Keratinocyte (primary cell): ENCODE data around the gene ATAD1.
"Not testable (repeated sequence)": the region's sequence is repeated elsewhere in the genome, so short reads cannot be mapped to it uniquely, and the experiment has no call there.

Experiments
- CTCF ChIP-seq, 3 experiments: IDR thresholded peaks in 1 of 3; conservative IDR thresholded peaks in 1 of 3; optimal IDR thresholded peaks in 1 of 3; 2 replicates in 2 of 3; 3 replicates in 1 of 3; pipeline versions ENCODE3 to v1.5.1; 2011; ENCODE audit warnings: low read length in 3 of 3, mild to moderate bottlenecking in 3 of 3, moderate library complexity in 2 of 3, control low read depth in 1 of 3, inconsistent platforms in 1 of 3; ENCODE audit not compliant: insufficient read depth in 2 of 3; ENCODE audit errors: extremely low read depth in 1 of 3
- EZH2 ChIP-seq: IDR thresholded peaks from one replicate; pipeline ENCODE4 v1.6.1; 2012; ENCODE audit warnings: inconsistent platforms, mild to moderate bottlenecking, low read length, moderate library complexity

DNA sequence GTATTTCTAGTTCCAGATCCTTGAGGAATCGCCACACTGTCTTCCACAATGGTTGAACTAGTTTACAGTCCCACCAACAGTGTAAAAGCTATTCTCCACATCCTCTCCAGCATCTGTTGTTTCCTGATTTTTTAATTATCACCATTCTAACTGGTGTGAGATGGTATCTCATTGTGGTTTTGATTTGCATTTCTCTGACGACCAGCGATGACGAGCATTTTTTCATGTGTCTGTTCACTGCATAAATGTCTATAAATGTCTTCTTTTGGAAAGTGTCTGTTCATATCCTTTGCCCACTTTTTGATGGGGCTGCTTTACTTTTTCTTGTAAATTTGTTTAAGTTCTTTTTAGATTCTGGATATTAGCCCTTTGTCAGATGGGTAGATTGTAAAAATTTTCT lies 37.6 kb upstream of the ATAD1 start:
- not testable (repeated sequence) for TF ChIP-seq CTCF (optimal IDR thresholded peaks at IDR 0.05 in 1 of 3, IDR thresholded peaks at IDR 0.05 in 1 of 3, conservative IDR thresholded peaks at IDR 0.05 in 1 of 3; ENCODE audit: extremely low read depth in 1 of 3, insufficient read depth in 2 of 3, low read length in 3 of 3); EZH2
